Stimulated activated CD8-positive, alpha-beta memory T cell treated with anti-CD3 and anti-CD28 coated beads, Interleukin-15, amount 100 ng/mL, for 24 hours (primary cell): ENCODE results near the gene IL5.
"Not testable (repeated sequence)": the region's sequence is repeated elsewhere in the genome, so short reads cannot be mapped to it uniquely, and the experiment has no call there.

ENCODE experiments used
- DNase-seq: peaks from one replicate; pipeline ENCODE4 v3.0.0-alpha.2; 2020; ENCODE audit warnings: low read depth

IL5 gene

GRCh38 chr5:132543472-132544201 is at the start of gene IL5:
Gene IL5, minus strand, starts transcription at chr5:132543522. Its CDS starts 44 bp downstream, at chr5:132543478.
- no peak for DNase-seq

DNA sequence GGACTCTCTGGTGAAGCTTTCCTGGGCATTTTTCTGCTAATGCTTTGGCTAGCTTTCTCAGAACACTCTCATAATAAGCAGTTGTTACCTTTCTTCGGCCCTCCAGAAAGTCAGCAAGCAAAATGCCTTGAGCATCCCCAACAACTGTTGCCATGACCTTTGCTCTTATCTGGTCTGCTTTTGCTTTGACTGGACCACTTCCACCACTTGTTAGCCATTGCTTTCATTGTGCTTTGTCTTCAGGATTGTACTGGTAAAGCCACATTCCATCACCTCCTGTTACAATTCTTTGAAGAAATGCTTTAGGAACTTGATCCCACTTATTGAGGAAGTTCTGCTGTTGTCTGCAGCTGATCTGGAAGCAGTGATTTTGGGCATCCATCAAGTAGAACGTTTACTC is 49.2 kb upstream of the IL5 start:
- DNase-seq, result no peak

- no peak for DNase-seq
Observed at GRCh38 chr5:132591145-132591544, 47.8 kb upstream of the IL5 start.

- no peak for DNase-seq
Observed at GRCh38 chr5:132589467-132589866, 46.1 kb upstream of the IL5 start.

DNA sequence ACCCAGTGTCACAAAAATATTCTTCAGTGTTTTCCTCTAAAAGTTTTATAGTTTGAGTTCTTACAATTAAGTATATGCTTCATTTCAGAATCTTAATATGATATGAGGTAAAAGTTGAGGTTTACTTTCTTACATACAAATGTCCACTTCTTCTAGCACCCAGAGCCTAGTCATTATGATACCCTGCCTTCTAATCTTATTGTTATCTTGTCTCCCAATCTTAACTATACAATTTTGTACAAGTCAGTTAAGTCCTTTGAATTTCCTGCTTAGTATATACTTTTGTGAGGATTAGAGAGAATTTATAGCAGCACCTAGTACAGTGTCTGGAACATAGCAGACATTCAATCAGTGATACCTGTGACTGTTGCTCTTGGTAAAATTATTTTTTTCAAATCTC is 42.7 kb upstream of the IL5 start:
- no peak for DNase-seq

DNA sequence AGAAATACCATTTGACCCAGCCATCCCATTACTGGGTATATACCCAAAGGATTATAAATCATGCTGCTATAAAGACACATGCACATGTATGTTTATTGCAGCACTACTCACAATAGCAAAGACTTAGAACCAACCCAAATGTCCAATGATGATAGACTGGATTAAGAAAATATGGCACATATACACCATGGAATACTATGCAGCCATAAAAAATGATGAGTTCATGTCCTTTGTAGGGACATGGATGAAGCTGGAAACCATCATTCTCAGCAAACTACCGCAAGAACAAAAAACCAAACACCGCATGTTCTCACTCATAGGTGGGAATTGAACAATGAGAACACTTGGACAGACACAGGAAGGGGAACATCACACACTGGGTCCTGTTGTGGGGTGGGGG is 41.2 kb upstream of the IL5 start:
- DNase-seq, result not testable (repeated sequence)

DNA sequence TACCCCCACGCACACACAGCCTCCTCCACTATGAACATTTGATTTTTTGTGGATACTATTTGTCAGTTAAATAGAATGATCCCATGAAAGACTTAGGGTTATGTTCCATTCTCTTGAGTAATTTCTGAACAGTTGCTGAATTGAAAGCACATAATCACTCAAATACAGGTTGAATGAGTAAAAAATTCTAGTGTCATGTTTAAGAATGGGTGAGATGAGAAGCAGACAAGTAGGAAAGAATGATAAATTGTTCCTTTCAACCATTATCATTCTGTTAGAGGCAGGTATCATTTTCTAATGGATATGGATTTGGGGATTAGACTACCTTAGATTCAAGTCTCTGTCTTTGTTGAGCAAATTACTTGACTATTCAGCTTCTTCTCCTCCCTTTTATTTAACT is 32.8 kb upstream of the IL5 start:
- DNase-seq, result no peak

- no peak for DNase-seq
Observed at GRCh38 chr5:132566657-132567056, 23.3 kb upstream of the IL5 start.

- DNase-seq, result not testable (repeated sequence)
Observed at GRCh38 chr5:132564555-132564954, 21.2 kb upstream of the IL5 start.

- DNase-seq, result no peak
Observed at GRCh38 chr5:132561601-132562000, 18.3 kb upstream of the IL5 start.

- DNase-seq, result no peak
Observed at GRCh38 chr5:132559383-132560060, 16.2 kb upstream of the IL5 start.

GRCh38 chr5:132557478-132558172 is 14.3 kb upstream of the IL5 start:
- DNase-seq, result no peak

GRCh38 chr5:132556763-132557477 is 13.6 kb upstream of the IL5 start, which contains the start of gene RAD50:
Gene RAD50, plus strand, starts transcription at chr5:132556977. Its CDS starts 348 bp downstream, at chr5:132557325.
- DNase-seq, result peak; percentile 90

DNA sequence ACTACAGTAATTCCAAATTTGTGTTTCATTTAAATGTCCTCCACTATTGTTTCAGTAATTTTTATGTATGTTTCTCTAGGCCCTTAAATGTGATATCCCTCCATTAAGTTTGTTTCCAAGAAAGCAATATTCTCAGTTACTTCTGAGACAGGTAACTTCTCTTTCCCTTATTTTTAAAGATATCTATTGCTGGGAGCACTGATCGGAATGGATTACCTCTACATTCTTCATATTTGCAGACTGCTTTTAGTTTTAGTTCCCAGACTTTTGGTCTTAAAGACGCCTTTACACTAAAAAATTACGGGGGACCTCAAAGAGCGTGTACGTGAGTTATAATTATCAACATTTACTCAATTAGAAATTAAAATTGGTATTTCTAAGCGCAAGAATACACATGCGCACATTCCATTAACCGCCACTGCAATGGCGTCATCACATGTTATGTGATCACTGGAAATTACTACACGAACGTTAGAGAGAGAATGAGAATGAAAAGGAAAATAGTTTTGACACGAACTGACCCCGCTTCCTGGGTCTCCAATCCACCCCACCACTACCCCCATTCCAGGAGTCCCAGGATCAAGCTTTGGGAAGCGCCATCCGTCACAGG is 12.9 kb upstream of the IL5 start:
- DNase-seq, result no peak

DNA sequence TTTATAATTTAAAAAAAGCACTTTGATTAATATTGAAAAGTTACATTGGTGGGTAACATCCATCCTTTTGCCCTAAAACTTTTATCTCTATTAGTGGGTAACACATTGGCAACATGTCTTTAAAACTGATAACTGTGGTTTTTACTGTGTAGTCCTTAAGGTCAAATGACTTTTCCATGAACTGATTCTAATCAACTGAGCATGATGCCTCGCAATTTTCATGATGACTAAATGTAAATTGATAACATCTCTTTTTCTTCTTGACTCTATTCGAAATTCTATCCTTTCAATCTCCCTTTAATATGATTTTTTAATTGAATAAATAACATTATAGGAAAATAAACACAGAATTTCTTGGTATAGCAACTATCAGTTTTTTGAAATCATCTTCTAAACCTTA is 6.3 kb upstream of the IL5 start:
- no peak for DNase-seq

DNA sequence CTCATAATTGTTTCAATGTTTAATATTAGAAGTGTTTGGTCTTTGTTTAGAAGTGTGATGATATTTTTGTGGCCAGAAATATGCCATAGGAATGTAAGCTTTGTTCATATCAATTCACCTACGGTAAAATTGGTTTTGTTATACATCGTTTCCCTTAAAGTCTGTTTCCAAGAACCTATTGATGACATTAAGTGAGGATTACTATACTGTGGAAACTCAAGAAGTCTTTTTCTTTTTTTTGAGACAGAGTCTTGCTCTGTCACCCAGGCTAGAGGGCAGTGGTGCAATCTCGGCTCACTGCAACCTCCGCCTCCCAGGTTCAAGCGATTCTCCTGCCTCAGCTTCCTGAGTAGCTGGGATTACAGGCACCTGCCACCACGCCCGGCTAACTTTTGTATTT is 5.5 kb upstream of the IL5 start:
- not testable (repeated sequence) for DNase-seq

GRCh38 chr5:132547269-132547668 is 3.9 kb upstream of the IL5 start:
- DNase-seq, result no peak

- DNase-seq, result no peak
Observed at GRCh38 chr5:132546108-132546507, 2.8 kb upstream of the IL5 start.

DNA sequence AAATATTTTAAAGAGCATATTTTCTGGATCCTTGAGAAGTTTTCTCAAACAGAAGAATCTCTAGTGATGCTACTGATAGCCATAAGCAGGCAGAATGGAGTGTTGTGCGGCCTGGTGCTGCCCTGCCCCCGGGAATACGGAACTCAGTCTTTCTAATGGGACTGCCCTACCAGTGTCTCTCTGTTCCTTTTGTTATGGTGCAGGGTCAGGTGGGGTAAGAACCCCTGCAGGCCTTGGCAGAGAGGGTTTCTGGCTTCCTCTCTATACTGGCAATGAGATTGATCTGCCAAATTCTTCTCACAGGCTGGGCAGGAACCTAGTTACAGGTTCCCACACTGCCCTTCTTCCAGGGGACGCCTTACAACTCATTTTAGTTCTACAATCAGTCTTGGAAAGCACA is 2.6 kb downstream of the IL5 start:
- DNase-seq, result no peak

- no peak for DNase-seq
Observed at GRCh38 chr5:132540149-132540548, 3.2 kb downstream of the IL5 start.

DNA sequence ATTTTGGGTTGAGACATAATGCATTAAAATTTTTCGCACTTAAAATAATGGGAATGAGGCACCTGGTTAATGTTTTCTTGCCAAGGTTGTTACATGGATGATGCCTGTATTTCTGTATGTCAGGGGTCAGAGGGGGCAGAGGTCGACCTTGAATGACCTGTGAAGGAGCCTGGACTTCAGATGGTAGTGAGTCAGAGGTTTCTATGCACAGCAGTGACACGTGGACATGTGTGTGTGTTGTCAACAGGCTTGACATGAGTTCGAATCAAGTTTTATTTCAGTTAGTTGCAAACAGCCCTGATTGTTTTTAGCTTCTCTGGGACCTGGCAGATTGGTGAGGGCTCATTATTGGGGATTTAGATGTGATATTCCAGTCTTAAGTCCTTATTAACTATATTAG is 3.6 kb downstream of the IL5 start:
- no peak for DNase-seq

- DNase-seq, result no peak
Observed at GRCh38 chr5:132530946-132531345, 12.4 kb downstream of the IL5 start.
